GM23338 (cell line): ENCODE data around the gene CLOCK. TPM values are rescaled to one million over a fixed set of nuclear protein-coding genes. Genes with fewer than 3 reads are reported as not detected.

Experiments used
- ATAC-seq: fragments of 200-7000 bp; cut with Tn5 transposase; 3 replicates; pipeline ENCODE4 v1.9.1; 2020
- DNase-seq: peaks from one replicate; pipeline ENCODE4 v3.0.0-alpha.2; 2015; ENCODE audit warnings: low spot score
- H2AFZ ChIP-seq: fragments of 200-600 bp; sonication (generic); 2 replicates; pipeline ENCODE4 v1.8.0; 2016; ENCODE audit warnings: antibody characterized with exemption, mild to moderate bottlenecking, moderate library complexity
- H3F3A ChIP-seq: fragments of 200-600 bp; sonication (generic); replicated peaks from 2 replicates; pipeline ENCODE4 v1.8.0; 2017; ENCODE audit warnings: antibody characterized with exemption, mixed run types, low read depth
- H3K27ac ChIP-seq: fragments of 200-600 bp; sonication (generic); 2 replicates; pipeline ENCODE4 v1.6.1; 2016; ENCODE audit warnings: low read depth
- H3K27me3 ChIP-seq: fragments of 200-600 bp; sonication (generic); 2 replicates; pipeline ENCODE4 v1.8.0; 2016; ENCODE audit warnings: mild to moderate bottlenecking, mixed run types, moderate library complexity; ENCODE audit not compliant: insufficient read depth
- H3K36me3 ChIP-seq: fragments of 200-600 bp; sonication (generic); 2 replicates; pipeline ENCODE4 v1.8.0; 2016; ENCODE audit warnings: mild to moderate bottlenecking; ENCODE audit not compliant: insufficient read depth
- H3K4me1 ChIP-seq: fragments of 200-600 bp; sonication (generic); 2 replicates; pipeline ENCODE4 v1.8.0; 2016; ENCODE audit warnings: mild to moderate bottlenecking, moderate library complexity; ENCODE audit not compliant: insufficient read depth
- H3K4me2 ChIP-seq: fragments of 200-600 bp; sonication (generic); 2 replicates; pipeline ENCODE4 v1.7.1; 2017; ENCODE audit warnings: mixed run types
- H3K4me3 ChIP-seq: fragments of 200-600 bp; sonication (generic); 2 replicates; pipeline ENCODE4 v1.6.1; 2016; ENCODE audit warnings: mixed run types
- H3K79me2 ChIP-seq: fragments of 200-600 bp; sonication (generic); replicated peaks from 2 replicates; pipeline ENCODE4 v1.8.0; 2017; ENCODE audit warnings: mild to moderate bottlenecking; ENCODE audit not compliant: insufficient read depth
- H3K9me2 ChIP-seq: fragments of 200-600 bp; sonication (generic); 2 replicates; pipeline ENCODE4 v1.8.0; 2017; ENCODE audit not compliant: insufficient read depth
- H4K20me1 ChIP-seq: fragments of 200-600 bp; sonication (generic); replicated peaks from 2 replicates; pipeline ENCODE4 v1.8.0; 2017; ENCODE audit warnings: mild to moderate bottlenecking; ENCODE audit not compliant: insufficient read depth
- H3K27ac Mint-ChIP-seq: 2 replicates; pipeline ENCODE4 v1.8.0; 2020; ENCODE audit warnings: inconsistent platforms, mild to moderate bottlenecking, moderate library complexity, mixed read lengths
- H3K27me3 Mint-ChIP-seq: 3 replicates; pipeline ENCODE4 v1.8.0; 2022; ENCODE audit warnings: low read depth, mild to moderate bottlenecking, moderate library complexity, mixed read lengths, inconsistent platforms; ENCODE audit not compliant: insufficient read depth, poor library complexity
- H3K36me3 Mint-ChIP-seq: 3 replicates; pipeline ENCODE4 v1.8.0; 2021; ENCODE audit warnings: low read depth, mild to moderate bottlenecking, inconsistent platforms, moderate library complexity, mixed read lengths
- H3K4me1 Mint-ChIP-seq: 3 replicates; pipeline ENCODE4 v1.8.0; 2020; ENCODE audit warnings: mild to moderate bottlenecking, inconsistent platforms, mixed read lengths
- H3K4me3 Mint-ChIP-seq: 3 replicates; pipeline ENCODE4 v1.8.0; 2021; ENCODE audit warnings: moderate library complexity, mild to moderate bottlenecking, inconsistent platforms, mixed read lengths
- H3K9me3 Mint-ChIP-seq: 3 replicates; pipeline ENCODE4 v1.8.0; 2020; ENCODE audit warnings: moderate library complexity, mild to moderate bottlenecking, inconsistent platforms, mixed read lengths
- CREB1 ChIP-seq: fragments of 250-450 bp; sonication (Bioruptor Pico); IDR thresholded peaks from 2 replicates; pipeline ENCODE4 v1.5.0; 2020; ENCODE audit warnings: low read depth, mild to moderate bottlenecking, moderate library complexity
- CTCF ChIP-seq, 2 experiments: fragments of 200-600 bp in 1 of 2; sonication (generic) in 1 of 2; conservative IDR thresholded peaks; 2 replicates each; pipeline versions ENCODE4 v1.5.1 to v1.6.1; 2016 to 2017; ENCODE audit warnings: antibody characterized with exemption in 2 of 2, low read depth in 2 of 2, mild to moderate bottlenecking in 2 of 2, moderate library complexity in 1 of 2
- ETS1 ChIP-seq: IDR thresholded peaks from 2 replicates; pipeline ENCODE4 v1.6.1; 2016; ENCODE audit warnings: antibody characterized with exemption
- EZH2 ChIP-seq: fragments of 200-600 bp; sonication (generic); IDR thresholded peaks from one replicate; pipeline ENCODE4 v1.8.0; 2017; ENCODE audit warnings: antibody characterized with exemption, mild to moderate bottlenecking, low read depth; ENCODE audit not compliant: unreplicated experiment
- EZH2phosphoT487 ChIP-seq: fragments of 200-600 bp; sonication (generic); IDR thresholded peaks from one replicate; pipeline ENCODE4 v1.8.1; 2018; ENCODE audit warnings: antibody characterized with exemption; ENCODE audit not compliant: unreplicated experiment
- JUNB ChIP-seq: IDR thresholded peaks from one replicate; pipeline ENCODE4 v1.6.1; 2016; ENCODE audit warnings: antibody characterized with exemption; ENCODE audit not compliant: unreplicated experiment
- NANOG ChIP-seq: IDR thresholded peaks from 2 replicates; pipeline ENCODE4 v1.6.1; 2016; ENCODE audit warnings: antibody characterized with exemption, borderline replicate concordance
- POLR2AphosphoS5 ChIP-seq: IDR thresholded peaks from 2 replicates; pipeline ENCODE4 v1.6.1; 2016; ENCODE audit warnings: antibody characterized with exemption, low read depth
- REST ChIP-seq: IDR thresholded peaks from one replicate; pipeline ENCODE4 v1.6.1; 2018; ENCODE audit warnings: antibody characterized with exemption; ENCODE audit not compliant: unreplicated experiment
- STAT1 ChIP-seq: IDR thresholded peaks from one replicate; pipeline ENCODE4 v1.6.1; 2016; ENCODE audit warnings: antibody characterized with exemption; ENCODE audit not compliant: unreplicated experiment
- ZNF114 ChIP-seq: fragments of 250-450 bp; sonication (Bioruptor Pico); IDR thresholded peaks from 2 replicates; pipeline ENCODE4 v1.5.0; 2020; ENCODE audit warnings: mild to moderate bottlenecking, moderate library complexity
- ZNF331 ChIP-seq: fragments of 250-450 bp; sonication (Bioruptor Pico); IDR thresholded peaks from 2 replicates; pipeline ENCODE4 v1.5.0; 2020; ENCODE audit warnings: low read depth, mild to moderate bottlenecking, moderate library complexity
- ZNF462 ChIP-seq: fragments of 250-450 bp; sonication (Bioruptor Pico); IDR thresholded peaks from 2 replicates; pipeline ENCODE4 v1.5.0; 2020; ENCODE audit warnings: mild to moderate bottlenecking, moderate library complexity
- polyA plus RNA-seq: library from polyadenylated mRNA; unstranded; fragments of >200 nt; fragmentation: Nextera tagmentation; extraction: Ambion mirVana; gene quantifications from 2 replicates; pipeline ENCODE4 v1.2.1, GENCODE V29; 2016
- total RNA-seq: library from RNA; depleted of rRNA; stranded (reverse); fragments of >200 nt; shearing (Covaris generic); gene quantifications from 2 replicates; pipeline ENCODE4 v1.2.3, GENCODE V29; 2014

CLOCK gene
- total and polyA plus RNA-seq, 2 experiments from 2014 or later, result 17.1 to 28.8 TPM

- Mint-ChIP-seq H3K27me3 (no peaks in the 10 kb centered on the region), H3K4me1 (no peaks in the 10 kb centered on the region), H3K9me3 (no peaks in the 10 kb centered on the region), H3K27ac (no peak overlapping the region), H3K4me3 (no peak overlapping the region), H3K36me3 (peaks cover 38% of the 10 kb centered on the region)
- H3K36me3 ChIP-seq, result peaks cover 41% of the 10 kb centered on the region
- H4K20me1 ChIP-seq, result 0 out of 2 replicates have a peak, but pooled peaks cover 3% of the 10 kb centered on the region
- no peak overlapping the region for H3K4me2 ChIP-seq
- DNase-seq (no peak), ATAC-seq (no peak)
- H3K4me1 ChIP-seq, result no peaks in the 10 kb centered on the region
- H3K27ac ChIP-seq, result no peak overlapping the region
- no peak overlapping the region for H3K4me3 ChIP-seq
- TF ChIP-seq STAT1 (no peak), CTCF (conservative IDR thresholded peaks at IDR 0.05; ENCODE audit: low read depth in 2 of 2) (no peak), ETS1 (no peak), ZNF114 (CRISPR knock-in tag) (no peak), EZH2phosphoT487 (no peak), ZNF462 (no peak), JUNB (no peak), NANOG (no peak), POLR2AphosphoS5 (no peak), ZNF331 (CRISPR knock-in tag) (no peak), REST (no peak), EZH2 (no peak), CREB1 (CRISPR knock-in tag) (no peak)
- no peak overlapping the region for H2AFZ ChIP-seq
- H3K9me2 ChIP-seq, result no peaks in the 10 kb centered on the region
- H3F3A ChIP-seq, result no peaks in the 10 kb centered on the region
- no peaks in the 10 kb centered on the region for H3K27me3 ChIP-seq
- no peaks in the 10 kb centered on the region for H3K79me2 ChIP-seq
Observed at GRCh38 chr4:55447831-55448230, 98.9 kb downstream of the CLOCK start.
